ENCODE results near the gene ZSCAN21. TPM values are rescaled to one million over a fixed set of nuclear protein-coding genes. Genes with fewer than 3 reads are reported as not detected.

Gene ZSCAN21
- total and polyA plus RNA-seq, 10 of the 15 experiments (the other 5 are each of a cell fraction or from before 2014, with no cell fraction given): 1.9 to 9.6 (median 7.1) TPM

- TF ChIP-seq, protein P1, sequence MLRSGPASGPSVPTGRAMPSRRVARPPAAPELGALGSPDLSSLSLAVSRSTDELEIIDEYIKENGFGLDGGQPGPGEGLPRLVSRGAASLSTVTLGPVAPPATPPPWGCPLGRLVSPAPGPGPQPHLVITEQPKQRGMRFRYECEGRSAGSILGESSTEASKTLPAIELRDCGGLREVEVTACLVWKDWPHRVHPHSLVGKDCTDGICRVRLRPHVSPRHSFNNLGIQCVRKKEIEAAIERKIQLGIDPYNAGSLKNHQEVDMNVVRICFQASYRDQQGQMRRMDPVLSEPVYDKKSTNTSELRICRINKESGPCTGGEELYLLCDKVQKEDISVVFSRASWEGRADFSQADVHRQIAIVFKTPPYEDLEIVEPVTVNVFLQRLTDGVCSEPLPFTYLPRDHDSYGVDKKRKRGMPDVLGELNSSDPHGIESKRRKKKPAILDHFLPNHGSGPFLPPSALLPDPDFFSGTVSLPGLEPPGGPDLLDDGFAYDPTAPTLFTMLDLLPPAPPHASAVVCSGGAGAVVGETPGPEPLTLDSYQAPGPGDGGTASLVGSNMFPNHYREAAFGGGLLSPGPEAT (IDR thresholded peaks at IDR 0.05; ENCODE audit: low read depth): peak; percentile 82
- no peak for TF ChIP-seq RFX5 (IDR thresholded peaks at IDR 0.05; ENCODE audit: low read depth, low read length)
- TF ChIP-seq ZSCAN29 (IDR thresholded peaks at IDR 0.05): no peak
- TF ChIP-seq MLLT1 (IDR thresholded peaks at IDR 0.05): peak; percentile 57
- TF ChIP-seq, protein P2, sequence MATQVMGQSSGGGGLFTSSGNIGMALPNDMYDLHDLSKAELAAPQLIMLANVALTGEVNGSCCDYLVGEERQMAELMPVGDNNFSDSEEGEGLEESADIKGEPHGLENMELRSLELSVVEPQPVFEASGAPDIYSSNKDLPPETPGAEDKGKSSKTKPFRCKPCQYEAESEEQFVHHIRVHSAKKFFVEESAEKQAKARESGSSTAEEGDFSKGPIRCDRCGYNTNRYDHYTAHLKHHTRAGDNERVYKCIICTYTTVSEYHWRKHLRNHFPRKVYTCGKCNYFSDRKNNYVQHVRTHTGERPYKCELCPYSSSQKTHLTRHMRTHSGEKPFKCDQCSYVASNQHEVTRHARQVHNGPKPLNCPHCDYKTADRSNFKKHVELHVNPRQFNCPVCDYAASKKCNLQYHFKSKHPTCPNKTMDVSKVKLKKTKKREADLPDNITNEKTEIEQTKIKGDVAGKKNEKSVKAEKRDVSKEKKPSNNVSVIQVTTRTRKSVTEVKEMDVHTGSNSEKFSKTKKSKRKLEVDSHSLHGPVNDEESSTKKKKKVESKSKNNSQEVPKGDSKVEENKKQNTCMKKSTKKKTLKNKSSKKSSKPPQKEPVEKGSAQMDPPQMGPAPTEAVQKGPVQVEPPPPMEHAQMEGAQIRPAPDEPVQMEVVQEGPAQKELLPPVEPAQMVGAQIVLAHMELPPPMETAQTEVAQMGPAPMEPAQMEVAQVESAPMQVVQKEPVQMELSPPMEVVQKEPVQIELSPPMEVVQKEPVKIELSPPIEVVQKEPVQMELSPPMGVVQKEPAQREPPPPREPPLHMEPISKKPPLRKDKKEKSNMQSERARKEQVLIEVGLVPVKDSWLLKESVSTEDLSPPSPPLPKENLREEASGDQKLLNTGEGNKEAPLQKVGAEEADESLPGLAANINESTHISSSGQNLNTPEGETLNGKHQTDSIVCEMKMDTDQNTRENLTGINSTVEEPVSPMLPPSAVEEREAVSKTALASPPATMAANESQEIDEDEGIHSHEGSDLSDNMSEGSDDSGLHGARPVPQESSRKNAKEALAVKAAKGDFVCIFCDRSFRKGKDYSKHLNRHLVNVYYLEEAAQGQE (IDR thresholded peaks at IDR 0.05; ENCODE audit: low read depth, low read length): 0 out of 2 replicates have a peak, but pooled peaks have one; percentile 9
- TF ChIP-seq, protein P3, sequence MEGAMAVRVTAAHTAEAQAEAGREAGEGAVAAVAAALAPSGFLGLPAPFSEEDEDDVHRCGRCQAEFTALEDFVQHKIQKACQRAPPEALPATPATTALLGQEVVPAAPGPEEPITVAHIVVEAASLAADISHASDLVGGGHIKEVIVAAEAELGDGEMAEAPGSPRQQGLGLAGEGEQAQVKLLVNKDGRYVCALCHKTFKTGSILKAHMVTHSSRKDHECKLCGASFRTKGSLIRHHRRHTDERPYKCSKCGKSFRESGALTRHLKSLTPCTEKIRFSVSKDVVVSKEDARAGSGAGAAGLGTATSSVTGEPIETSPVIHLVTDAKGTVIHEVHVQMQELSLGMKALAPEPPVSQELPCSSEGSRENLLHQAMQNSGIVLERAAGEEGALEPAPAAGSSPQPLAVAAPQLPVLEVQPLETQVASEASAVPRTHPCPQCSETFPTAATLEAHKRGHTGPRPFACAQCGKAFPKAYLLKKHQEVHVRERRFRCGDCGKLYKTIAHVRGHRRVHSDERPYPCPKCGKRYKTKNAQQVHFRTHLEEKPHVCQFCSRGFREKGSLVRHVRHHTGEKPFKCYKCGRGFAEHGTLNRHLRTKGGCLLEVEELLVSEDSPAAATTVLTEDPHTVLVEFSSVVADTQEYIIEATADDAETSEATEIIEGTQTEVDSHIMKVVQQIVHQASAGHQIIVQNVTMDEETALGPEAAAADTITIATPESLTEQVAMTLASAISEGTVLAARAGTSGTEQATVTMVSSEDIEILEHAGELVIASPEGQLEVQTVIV (IDR thresholded peaks at IDR 0.05; ENCODE audit: borderline replicate concordance, partially characterized antibody): peak; percentile 58
- TF ChIP-seq BHLHE40 (IDR thresholded peaks at IDR 0.05; ENCODE audit: borderline replicate concordance in 1 of 2, low read depth in 2 of 2, low read length in 1 of 2): peak in 1 of 2 experiments; percentile 35; a peak in 1 of 4 replicates
- TF ChIP-seq MTA3 (IDR thresholded peaks at IDR 0.05; ENCODE audit: borderline replicate concordance, low read length): no peak
- TF ChIP-seq E2F8 (IDR thresholded peaks at IDR 0.05; ENCODE audit: low read depth, partially characterized antibody): peak; percentile 65
- TF ChIP-seq RUNX3 (IDR thresholded peaks at IDR 0.05; ENCODE audit: low read length): peak; percentile 82
- TF ChIP-seq ZBTB4 (CRISPR knock-in tag; IDR thresholded peaks at IDR 0.05): no peak
Measured at GRCh38 chr7:100049441-100050291, at the start of gene ZSCAN21 (continued).

Measured in GM12878 (cell line).